SU-DHL-6 (cell line): ENCODE results near the gene KDM4F.
"Not testable (repeated sequence)": the region's sequence is repeated elsewhere in the genome, so short reads cannot be mapped to it uniquely, and the experiment has no call there.

Experiments used
- H2AFZ ChIP-seq: fragments of 200-600 bp; sonication (generic); 2 replicates; pipeline ENCODE4 v1.6.1; 2014; ENCODE audit warnings: low read depth, mild to moderate bottlenecking, moderate library complexity, mixed read lengths, antibody characterized with exemption, low read length; ENCODE audit not compliant: severe bottlenecking
- H3F3A ChIP-seq: fragments of 200-600 bp; shearing (Covaris generic); 2 replicates; pipeline ENCODE4 v1.6.0; 2016; ENCODE audit warnings: antibody characterized with exemption, mild to moderate bottlenecking; ENCODE audit not compliant: insufficient read depth
- H3K27ac ChIP-seq: fragments of 200-600 bp; sonication (generic); 2 replicates; pipeline ENCODE4 v1.5.1; 2016; ENCODE audit warnings: low read depth, mild to moderate bottlenecking, low read length, moderate library complexity, mixed read lengths
- H3K27me3 ChIP-seq: fragments of 200-600 bp; sonication (generic), shearing (Covaris generic); 2 replicates; pipeline ENCODE4 v1.6.0; 2014; ENCODE audit warnings: mild to moderate bottlenecking, low read length
- H3K36me3 ChIP-seq: fragments of 200-600 bp; sonication (generic); 2 replicates; pipeline ENCODE4 v1.6.1; 2014; ENCODE audit warnings: mild to moderate bottlenecking, low read length, mixed read lengths
- H3K4me2 ChIP-seq: fragments of 300-600, 200-600 bp; shearing (Covaris generic), sonication (generic); 2 replicates; pipeline ENCODE4 v1.6.0; 2014; ENCODE audit warnings: low read length, low read depth, mild to moderate bottlenecking; ENCODE audit not compliant: poor library complexity, severe bottlenecking
- H3K4me3 ChIP-seq: fragments of 200-600 bp; sonication (generic); 2 replicates; pipeline ENCODE4 v1.5.1; 2014; ENCODE audit warnings: antibody characterized with exemption, low read length, mild to moderate bottlenecking, mixed read lengths; ENCODE audit not compliant: insufficient read depth, poor library complexity, severe bottlenecking
- H3K79me2 ChIP-seq: fragments of 200-600 bp; sonication (generic); 2 replicates; pipeline ENCODE4 v1.6.1; 2014; ENCODE audit warnings: mild to moderate bottlenecking, low read length, moderate library complexity; ENCODE audit not compliant: insufficient read depth
- H3K9ac ChIP-seq: fragments of 200-600 bp; sonication (generic); 2 replicates; pipeline ENCODE4 v1.7.0; 2014; ENCODE audit warnings: mild to moderate bottlenecking, low read length
- H3K9me2 ChIP-seq: fragments of 200-600 bp; sonication (generic); replicated peaks from 2 replicates; pipeline ENCODE4 v1.6.1; 2014; ENCODE audit warnings: low read length; ENCODE audit not compliant: insufficient read depth
- H3K9me3 ChIP-seq: fragments of 200-600 bp; sonication (generic); 2 replicates; pipeline ENCODE4 v1.6.1; 2014; ENCODE audit warnings: low read length, mixed read lengths; ENCODE audit not compliant: insufficient read depth
- H4K20me1 ChIP-seq: fragments of 200-600 bp; sonication (generic); 2 replicates; pipeline ENCODE4 v1.6.1; 2014; ENCODE audit warnings: low read depth, mild to moderate bottlenecking, antibody characterized with exemption, low read length, moderate library complexity, mixed read lengths
- EZH2phosphoT487 ChIP-seq: fragments of 200-600 bp; sonication (generic), shearing (Covaris generic); conservative IDR thresholded peaks from 2 replicates; pipeline ENCODE4 v1.6.1; 2018; ENCODE audit warnings: mild to moderate bottlenecking, antibody characterized with exemption, low read length, moderate library complexity, mixed read lengths
- TF ChIP-seq, protein P1 (sequence below): fragments of 200-600 bp; sonication (generic); IDR thresholded peaks from one replicate; pipeline ENCODE4 v1.5.1; 2017; ENCODE audit warnings: antibody characterized with exemption, mild to moderate bottlenecking, low read length, moderate library complexity; ENCODE audit not compliant: insufficient read depth, poor library complexity, severe bottlenecking

Gene KDM4F

DNA sequence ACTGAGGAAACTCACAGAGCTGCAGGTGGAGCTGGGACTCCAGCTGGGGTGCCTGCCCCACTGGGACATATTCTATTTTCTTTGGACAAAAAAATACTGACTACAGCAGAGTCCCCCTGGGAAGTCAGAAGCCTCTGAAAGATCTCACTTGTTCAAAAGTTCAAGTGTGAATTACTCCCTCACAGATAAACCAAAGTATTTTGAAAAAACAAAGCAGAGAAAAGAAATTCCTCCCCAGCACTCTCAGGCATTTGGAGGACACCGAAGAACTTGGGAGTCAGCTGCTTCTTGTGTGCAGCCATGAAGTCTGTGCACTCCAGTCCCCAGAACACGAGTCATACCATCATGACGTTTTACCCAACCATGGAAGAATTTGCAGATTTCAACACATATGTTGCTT lies at the start of gene KDM4F:
TSS of gene KDM4F (plus strand) at position 301 of the 400 bp plus-strand sequence.
- not testable (repeated sequence) for H2AFZ ChIP-seq, H3K79me2 ChIP-seq, H3K36me3 ChIP-seq, H3K4me3 ChIP-seq, H3F3A ChIP-seq, H3K9me2 ChIP-seq, H4K20me1 ChIP-seq, H3K27me3 ChIP-seq, H3K9me3 ChIP-seq, H3K4me2 ChIP-seq, H3K9ac ChIP-seq, H3K27ac ChIP-seq

GRCh38 chr11:95003716-95004115 lies 45.5 kb upstream of the KDM4F start:
- H3K36me3 ChIP-seq, result no peaks in the 10 kb centered on the region
- no peaks in the 10 kb centered on the region for H3K27me3 ChIP-seq
- H3K4me3 ChIP-seq, result no peak overlapping the region
- TF ChIP-seq EZH2phosphoT487, result no peak
- TF ChIP-seq, protein P1, sequence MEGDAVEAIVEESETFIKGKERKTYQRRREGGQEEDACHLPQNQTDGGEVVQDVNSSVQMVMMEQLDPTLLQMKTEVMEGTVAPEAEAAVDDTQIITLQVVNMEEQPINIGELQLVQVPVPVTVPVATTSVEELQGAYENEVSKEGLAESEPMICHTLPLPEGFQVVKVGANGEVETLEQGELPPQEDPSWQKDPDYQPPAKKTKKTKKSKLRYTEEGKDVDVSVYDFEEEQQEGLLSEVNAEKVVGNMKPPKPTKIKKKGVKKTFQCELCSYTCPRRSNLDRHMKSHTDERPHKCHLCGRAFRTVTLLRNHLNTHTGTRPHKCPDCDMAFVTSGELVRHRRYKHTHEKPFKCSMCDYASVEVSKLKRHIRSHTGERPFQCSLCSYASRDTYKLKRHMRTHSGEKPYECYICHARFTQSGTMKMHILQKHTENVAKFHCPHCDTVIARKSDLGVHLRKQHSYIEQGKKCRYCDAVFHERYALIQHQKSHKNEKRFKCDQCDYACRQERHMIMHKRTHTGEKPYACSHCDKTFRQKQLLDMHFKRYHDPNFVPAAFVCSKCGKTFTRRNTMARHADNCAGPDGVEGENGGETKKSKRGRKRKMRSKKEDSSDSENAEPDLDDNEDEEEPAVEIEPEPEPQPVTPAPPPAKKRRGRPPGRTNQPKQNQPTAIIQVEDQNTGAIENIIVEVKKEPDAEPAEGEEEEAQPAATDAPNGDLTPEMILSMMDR, result no peak
- no peaks in the 10 kb centered on the region for H3K9me3 ChIP-seq
- no peaks in the 10 kb centered on the region for H3K9me2 ChIP-seq
- H3F3A ChIP-seq, result no peaks in the 10 kb centered on the region
- no peak overlapping the region for H3K4me2 ChIP-seq
- H2AFZ ChIP-seq, result no peak overlapping the region
- no peaks in the 10 kb centered on the region for H3K79me2 ChIP-seq
- H4K20me1 ChIP-seq, result no peaks in the 10 kb centered on the region
- H3K27ac ChIP-seq, result no peak overlapping the region
- no peak overlapping the region for H3K9ac ChIP-seq

DNA sequence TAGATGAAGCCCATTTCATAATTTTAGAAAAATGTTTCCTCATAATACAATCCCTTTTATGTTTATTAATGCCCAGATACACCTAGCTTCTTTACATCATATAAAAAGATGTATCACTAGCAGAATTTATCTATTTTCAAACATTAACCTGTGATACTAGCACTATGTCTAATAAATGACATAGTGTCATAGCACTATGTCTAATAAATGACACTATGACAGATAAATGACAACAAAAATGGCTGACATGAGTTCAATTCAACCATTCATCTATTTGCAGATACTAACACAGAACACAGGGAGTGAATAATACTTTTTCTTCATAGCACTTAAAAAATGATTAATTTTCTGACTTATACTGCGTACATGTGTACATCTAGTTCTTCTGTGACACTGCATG lies 43.6 kb upstream of the KDM4F start:
- TF ChIP-seq, protein P1, result no peak
- no peak for TF ChIP-seq EZH2phosphoT487
- Histone ChIP-seq H3K27ac (no peak overlapping the region), H3K36me3 (no peaks in the 10 kb centered on the region), H3K79me2 (no peaks in the 10 kb centered on the region), H4K20me1 (no peaks in the 10 kb centered on the region), H3K9me3 (no peaks in the 10 kb centered on the region), H3K9me2 (no peaks in the 10 kb centered on the region), H2AFZ (no peak overlapping the region), H3K9ac (no peak overlapping the region), H3F3A (no peaks in the 10 kb centered on the region), H3K27me3 (no peaks in the 10 kb centered on the region), H3K4me2 (no peak overlapping the region), H3K4me3 (no peak overlapping the region)

- H4K20me1 ChIP-seq, result no peaks in the 10 kb centered on the region
- H3K9ac ChIP-seq, result no peak overlapping the region
- no peaks in the 10 kb centered on the region for H3K36me3 ChIP-seq
- no peaks in the 10 kb centered on the region for H3F3A ChIP-seq
- no peak overlapping the region for H2AFZ ChIP-seq
- no peak for TF ChIP-seq EZH2phosphoT487
- TF ChIP-seq, protein P1, result no peak
- no peaks in the 10 kb centered on the region for H3K9me2 ChIP-seq
- H3K27me3 ChIP-seq, result no peaks in the 10 kb centered on the region
- H3K79me2 ChIP-seq, result no peaks in the 10 kb centered on the region
- H3K9me3 ChIP-seq, result no peaks in the 10 kb centered on the region
- no peak overlapping the region for H3K4me2 ChIP-seq
- H3K27ac ChIP-seq, result no peak overlapping the region
- no peak overlapping the region for H3K4me3 ChIP-seq
Measured at GRCh38 chr11:95011376-95011775, 37.8 kb upstream of the KDM4F start.
